B cell (primary cell): ENCODE results near the gene UBE2F. TPM values are rescaled to one million over a fixed set of nuclear protein-coding genes. Genes with fewer than 3 reads are reported as not detected.
A peak's percentile ranks its signal among the peaks of the same experiment; 100 is the strongest.

Experiments
- ATAC-seq: fragments of 200-7000 bp; cut with Tn5 transposase; one replicate; pipeline ENCODE4 v1.10.0; 2021; ENCODE audit warnings: low read depth, mild to moderate bottlenecking, moderate number of reproducible peaks, moderate library complexity
- CTCF ChIA-PET: fragments of 350-600 bp; sonication (Branson Sonifier 250); formaldehyde crosslinking; loops from one replicate; lab custom pipeline; 2021; ENCODE audit warnings: antibody characterized with exemption, inconsistent platforms; lab: Charles Lee
- POLR2A ChIA-PET: fragments of 350-600 bp; sonication (Branson Sonifier 250); formaldehyde crosslinking; loops from one replicate; lab custom pipeline; 2021; ENCODE audit warnings: antibody characterized with exemption; lab: Charles Lee
- DNase-seq: peaks from one replicate; pipeline ENCODE4 v3.0.0; 2013
- H2AFZ ChIP-seq: 2 replicates; pipeline ENCODE4 v1.6.1; 2012; ENCODE audit warnings: mild to moderate bottlenecking, low read depth, low read length; ENCODE audit not compliant: insufficient read depth, poor library complexity, severe bottlenecking
- H3K27ac ChIP-seq, 2 donors: 1 replicate in 1 of 2; 2 replicates in 1 of 2; pipeline ENCODE4 v1.5.1; 2012 to 2013; ENCODE audit warnings: low read length in 2 of 2, mild to moderate bottlenecking in 2 of 2, moderate library complexity in 1 of 2
- H3K27me3 ChIP-seq, 4 experiments: fragments of 200-600 bp in 1 of 4; sonication (generic) in 1 of 4; replicated peaks in 1 of 4; 1 replicate in 2 of 4; 2 replicates in 2 of 4; pipeline versions ENCODE4 v1.6.1 to v1.7.0; 2013 to 2016; ENCODE audit warnings: low read length in 3 of 4, mild to moderate bottlenecking in 2 of 4, mixed read lengths in 1 of 4, moderate library complexity in 1 of 4; ENCODE audit not compliant: insufficient read depth in 4 of 4, control insufficient read depth in 3 of 4; ENCODE audit errors: control extremely low read depth in 1 of 4
- H3K36me3 ChIP-seq, 2 experiments: replicated peaks in 1 of 2; 1 replicate in 1 of 2; 2 replicates in 1 of 2; pipeline versions ENCODE4 v1.6.1 to v1.7.1; 2013; ENCODE audit warnings: low read length in 1 of 2; ENCODE audit not compliant: insufficient read depth in 2 of 2, control insufficient read depth in 1 of 2; ENCODE audit errors: control extremely low read depth in 1 of 2, extremely low read depth in 1 of 2
- H3K4me1 ChIP-seq, 2 donors: fragments of 200-600 bp in 1 of 2; sonication (generic) in 1 of 2; 1 replicate in 1 of 2; 2 replicates in 1 of 2; pipeline versions ENCODE4 v1.5.1 to v1.6.1; 2013 to 2017; ENCODE audit warnings: low read length in 2 of 2; ENCODE audit not compliant: control insufficient read depth in 2 of 2, insufficient read depth in 2 of 2
- H3K4me2 ChIP-seq: replicated peaks from 2 replicates; pipeline ENCODE3; 2012; ENCODE audit warnings: mild to moderate bottlenecking, low read depth, low read length; ENCODE audit not compliant: poor library complexity, severe bottlenecking
- H3K4me3 ChIP-seq, 5 experiments: fragments of 200-600 bp in 1 of 5; sonication (generic) in 1 of 5; 1 replicate in 3 of 5; 2 replicates in 2 of 5; pipeline versions ENCODE4 v1.5.1 to v1.7.0; 2011 to 2016; ENCODE audit warnings: low read length in 4 of 5, mild to moderate bottlenecking in 4 of 5, low read depth in 2 of 5, control low read depth in 1 of 5, moderate library complexity in 1 of 5; ENCODE audit not compliant: insufficient read depth in 1 of 5; ENCODE audit errors: control extremely low read depth in 1 of 5, extremely low read depth in 1 of 5
- H3K79me2 ChIP-seq: fragments of 200-600 bp; sonication (generic); one replicate; pipeline ENCODE4 v1.6.0; 2016; ENCODE audit warnings: low read length; ENCODE audit not compliant: control insufficient read depth, insufficient read depth
- H3K9ac ChIP-seq: fragments of 200-600 bp; sonication (generic); 2 replicates; pipeline ENCODE4 v1.6.1; 2017; ENCODE audit warnings: mild to moderate bottlenecking, low read length, moderate library complexity
- H3K9me3 ChIP-seq, 3 donors: one replicate each; pipeline versions ENCODE4 v1.6.1 to v1.7.1; 2013; ENCODE audit warnings: low read length in 2 of 3; ENCODE audit not compliant: control insufficient read depth in 2 of 3, insufficient read depth in 1 of 3; ENCODE audit errors: control extremely low read depth in 1 of 3
- H4K20me1 ChIP-seq: 2 replicates; pipeline ENCODE4 v1.6.0; 2012; ENCODE audit warnings: mild to moderate bottlenecking, low read length; ENCODE audit not compliant: insufficient read depth, control insufficient read depth, poor library complexity, severe bottlenecking
- H3K27ac Mint-ChIP-seq: one replicate; pipeline ENCODE4 v1.8.0; 2021; ENCODE audit warnings: mixed read lengths
- H3K27me3 Mint-ChIP-seq: one replicate; pipeline ENCODE4 v1.8.0; 2021; ENCODE audit warnings: mixed read lengths
- H3K4me1 Mint-ChIP-seq: one replicate; pipeline ENCODE4 v1.8.0; 2021; ENCODE audit warnings: mixed read lengths
- H3K4me3 Mint-ChIP-seq: one replicate; pipeline ENCODE4 v1.8.0; 2021; ENCODE audit warnings: mixed read lengths
- H3K9me3 Mint-ChIP-seq: one replicate; pipeline ENCODE4 v1.8.0; 2022; ENCODE audit warnings: mixed read lengths; ENCODE audit not compliant: insufficient read depth
- EZH2 ChIP-seq: IDR thresholded peaks from 2 replicates; pipeline ENCODE4 v1.6.1; 2012; ENCODE audit warnings: borderline replicate concordance, low read depth, mild to moderate bottlenecking, moderate library complexity, low read length; ENCODE audit not compliant: insufficient read depth, poor library complexity, severe bottlenecking
- WGBS: methylation state at CpG from one replicate; pipeline ENCODE4 v1.1.5; 2013; ENCODE audit warnings: missing lambda C conversion rate; ENCODE audit not compliant: insufficient coverage; 5-methylcytosine and 5-hydroxymethylcytosine counted together
- intact Hi-C: fragments of 100-400 bp; cut with micrococcal nuclease; formaldehyde crosslinking; loops from one replicate; pipeline ENCODE4 v1.10.0; 2022
- polyA plus RNA-seq: library from polyadenylated mRNA; depleted of rRNA; stranded (reverse); fragments of >200 nt; gene quantifications from 2 replicates; pipeline ENCODE4 v1.2.3, GENCODE V29; 2012
- total RNA-seq, 2 donors: library from RNA; stranded (reverse); fragments of 120-200 nt in 1 of 2; gene quantifications; 1 replicate in 1 of 2; 2 replicates in 1 of 2; pipeline versions ENCODE4 v1.2.3 to v1.2.4, GENCODE V29; 2013 to 2022
- TF ChIP-seq, protein P1 (sequence below): fragments of 200-600 bp; IDR thresholded peaks from one replicate; pipeline ENCODE4 v1.8.0; 2022; ENCODE audit warnings: antibody characterized with exemption, mild to moderate bottlenecking

The UBE2F gene
- total and polyA plus RNA-seq, 2 donors (not counting 1 experiment from before 2014, with no cell fraction given), result 22.5 to 57.6 TPM

DNA sequence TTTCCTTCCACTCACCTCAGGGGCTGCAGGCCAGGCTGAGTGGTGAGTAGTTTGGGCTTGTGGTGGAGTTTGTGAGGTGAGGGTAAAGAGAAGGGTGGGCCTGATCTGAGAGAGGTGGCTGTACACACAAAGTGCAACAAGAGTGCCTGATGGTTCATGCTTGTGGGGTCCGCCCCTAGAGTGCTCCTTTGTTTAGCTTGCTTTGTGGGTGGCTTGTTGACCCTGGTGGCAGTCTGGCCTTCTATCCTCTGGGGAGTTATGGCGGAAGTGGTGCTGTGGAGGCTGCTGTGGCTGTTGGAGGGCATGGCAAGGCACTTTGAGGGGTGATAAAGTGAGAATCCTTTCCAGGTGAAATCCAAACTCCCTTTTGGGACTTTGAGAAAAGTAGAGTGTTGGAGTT is 10.6 kb downstream of the UBE2F start:
- Histone ChIP-seq H3K9ac (no peak overlapping the region), H2AFZ (no peak overlapping the region), H3K27me3 (no peaks in the 10 kb centered on the region), H3K4me1 (peaks cover 9 to 18% of the 10 kb centered on the region in 2 donors), H3K9me3 (no peaks in the 10 kb centered on the region), H3K4me2 (peak overlapping the region; percentile 5), H3K79me2 (peaks cover 97% of the 10 kb centered on the region), H3K4me3 (no peak overlapping the region), H4K20me1 (peaks cover 69% of the 10 kb centered on the region), H3K27ac (no peak overlapping the region), H3K36me3 (peaks cover 0 to 18% of the 10 kb centered on the region in 2 experiments)
- no peak for TF ChIP-seq EZH2
- TF ChIP-seq, protein P1, sequence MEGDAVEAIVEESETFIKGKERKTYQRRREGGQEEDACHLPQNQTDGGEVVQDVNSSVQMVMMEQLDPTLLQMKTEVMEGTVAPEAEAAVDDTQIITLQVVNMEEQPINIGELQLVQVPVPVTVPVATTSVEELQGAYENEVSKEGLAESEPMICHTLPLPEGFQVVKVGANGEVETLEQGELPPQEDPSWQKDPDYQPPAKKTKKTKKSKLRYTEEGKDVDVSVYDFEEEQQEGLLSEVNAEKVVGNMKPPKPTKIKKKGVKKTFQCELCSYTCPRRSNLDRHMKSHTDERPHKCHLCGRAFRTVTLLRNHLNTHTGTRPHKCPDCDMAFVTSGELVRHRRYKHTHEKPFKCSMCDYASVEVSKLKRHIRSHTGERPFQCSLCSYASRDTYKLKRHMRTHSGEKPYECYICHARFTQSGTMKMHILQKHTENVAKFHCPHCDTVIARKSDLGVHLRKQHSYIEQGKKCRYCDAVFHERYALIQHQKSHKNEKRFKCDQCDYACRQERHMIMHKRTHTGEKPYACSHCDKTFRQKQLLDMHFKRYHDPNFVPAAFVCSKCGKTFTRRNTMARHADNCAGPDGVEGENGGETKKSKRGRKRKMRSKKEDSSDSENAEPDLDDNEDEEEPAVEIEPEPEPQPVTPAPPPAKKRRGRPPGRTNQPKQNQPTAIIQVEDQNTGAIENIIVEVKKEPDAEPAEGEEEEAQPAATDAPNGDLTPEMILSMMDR, result no peak
- H3K27me3 Mint-ChIP-seq, result no peaks in the 10 kb centered on the region
- WGBS, result 44% methylated on average over 2 of the region's 2 CpGs
- peaks cover 42% of the 10 kb centered on the region for H3K4me1 Mint-ChIP-seq
- intact Hi-C loops, result no loop called here
- ATAC-seq (peak; percentile 73), DNase-seq (no peak)
- ChIA-PET CTCF (no interaction called here), POLR2A (no interaction called here)
- peak overlapping the region; percentile 8 for H3K4me3 Mint-ChIP-seq
- no peak overlapping the region for H3K27ac Mint-ChIP-seq
- no peaks in the 10 kb centered on the region for H3K9me3 Mint-ChIP-seq

DNA sequence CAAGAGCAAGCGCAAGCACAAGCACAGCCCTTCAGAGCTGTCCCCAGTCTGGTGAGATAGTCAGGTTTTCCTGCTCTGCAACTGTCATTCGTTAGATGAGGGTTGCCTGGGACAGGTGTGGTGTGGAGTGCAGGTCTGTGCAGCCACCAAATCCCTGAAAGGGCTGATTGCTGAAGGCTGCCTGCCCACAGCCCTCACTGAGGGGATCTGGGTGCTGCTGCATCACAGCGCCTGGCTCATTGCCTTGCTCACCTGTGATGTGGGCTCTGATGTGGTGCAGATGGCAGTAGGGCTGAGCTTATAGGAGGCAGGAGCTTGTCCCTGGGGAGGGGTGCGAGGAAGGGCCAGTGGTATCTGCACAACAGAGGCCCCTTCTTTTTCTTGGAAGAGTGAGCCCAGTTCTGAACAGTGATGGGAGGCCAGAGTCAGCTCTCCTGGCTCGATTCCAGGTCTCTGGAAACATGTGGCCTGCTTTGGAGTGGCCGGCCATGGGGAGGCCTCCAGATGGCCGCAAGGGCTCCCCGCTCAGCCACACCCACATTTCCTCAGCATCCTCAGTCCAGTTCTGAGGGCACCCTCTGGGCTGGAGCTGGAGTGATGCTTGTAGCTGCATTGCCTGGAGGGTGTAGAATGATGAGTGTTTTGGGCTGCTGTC is 11.4 kb downstream of the UBE2F start:
- H2AFZ ChIP-seq, result no peak overlapping the region
- WGBS, result 56% methylated on average over 5 of the region's 8 CpGs
- POLR2A ChIA-PET, result no interaction called here
- peaks cover 0 to 18% of the 10 kb centered on the region in 2 experiments for H3K36me3 ChIP-seq
- H3K27ac ChIP-seq, result no peak overlapping the region
- no peak overlapping the region for H3K4me3 ChIP-seq
- Mint-ChIP-seq H3K27me3 (no peaks in the 10 kb centered on the region), H3K27ac (no peak overlapping the region), H3K4me3 (no peak overlapping the region), H3K4me1 (peaks cover 42% of the 10 kb centered on the region), H3K9me3 (no peaks in the 10 kb centered on the region)
- peaks cover 96% of the 10 kb centered on the region for H3K79me2 ChIP-seq
- no peaks in the 10 kb centered on the region for H3K9me3 ChIP-seq
- no peak for DNase-seq
- no peak for TF ChIP-seq EZH2
- TF ChIP-seq, protein P1, result no peak
- H3K9ac ChIP-seq, result no peak overlapping the region
- ATAC-seq, result no peak
- peaks cover 9 to 18% of the 10 kb centered on the region in 2 donors for H3K4me1 ChIP-seq
- H4K20me1 ChIP-seq, result peaks cover 77% of the 10 kb centered on the region
- H3K27me3 ChIP-seq, result no peaks in the 10 kb centered on the region
- CTCF ChIA-PET, result interaction anchor here (0.8 to 1.2 kb wide), 3 partner anchors 8 to 285 kb away, joined by 3 read pairs; no protein-coding TSS in a partner anchor
- peak overlapping the region; percentile 5 for H3K4me2 ChIP-seq
- intact Hi-C loops, result no loop called here
